GM11168 (cell line): ENCODE data around the gene BACH1.

Source experiments
- in situ Hi-C: fragments of 300-500 bp; cut with MboI; formaldehyde crosslinking; loops from one replicate; pipeline ENCODE4 v1.12.0; 2022; ENCODE audit warnings: low sequenced_read_pairs; ENCODE audit not compliant: unreplicated experiment

The BACH1 gene

GRCh38 chr21:29371464-29371863, 72.7 kb downstream of the BACH1 start:
- in situ Hi-C loops, result loop anchor here (5.0 to 10.0 kb wide), 2 partner anchors 127 to 284 kb away; no protein-coding TSS in a partner anchor

GRCh38 chr21:29372063-29372802, 73.5 kb downstream of the BACH1 start:
- in situ Hi-C loops, result loop anchor here (5.0 to 10.0 kb wide), 2 partner anchors 127 to 285 kb away; no protein-coding TSS in a partner anchor

GRCh38 chr21:29374481-29374880, 75.8 kb downstream of the BACH1 start:
- in situ Hi-C loops, result loop anchor here (5.0 to 10.0 kb wide), 2 partner anchors 130 to 287 kb away; no protein-coding TSS in a partner anchor

- in situ Hi-C loops, result loop anchor here (10.0 kb wide), 1 partner anchor 132 kb away; no protein-coding TSS in a partner anchor
These were observed 77.8 kb downstream of the BACH1 start for GRCh38 chr21:29376556-29376955.

DNA sequence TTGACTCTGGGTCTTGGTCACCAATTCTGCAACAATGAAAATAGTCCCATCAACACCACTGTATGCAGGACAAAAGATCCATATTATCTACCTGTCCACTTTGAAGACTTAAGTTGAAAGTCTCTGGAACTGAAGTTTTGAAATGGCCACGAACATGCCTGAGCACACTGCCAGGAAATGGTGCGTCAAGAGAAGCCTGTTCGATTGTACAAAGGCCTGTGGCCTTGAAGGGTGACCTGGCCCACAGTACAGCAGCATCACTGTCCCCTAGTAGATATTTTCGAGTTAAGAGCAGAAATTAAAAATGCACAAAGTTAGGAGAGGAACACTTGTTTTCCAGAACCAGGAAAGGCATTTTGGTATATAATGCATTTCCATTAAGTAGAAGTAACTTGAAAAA, 78.5 kb downstream of the BACH1 start:
- in situ Hi-C loops, result loop anchor here (10.0 kb wide), 1 partner anchor 132 kb away; no protein-coding TSS in a partner anchor

GRCh38 chr21:29378832-29379231, 80.1 kb downstream of the BACH1 start:
- in situ Hi-C loops, result loop anchor here (10.0 kb wide), 1 partner anchor 134 kb away; no protein-coding TSS in a partner anchor

DNA sequence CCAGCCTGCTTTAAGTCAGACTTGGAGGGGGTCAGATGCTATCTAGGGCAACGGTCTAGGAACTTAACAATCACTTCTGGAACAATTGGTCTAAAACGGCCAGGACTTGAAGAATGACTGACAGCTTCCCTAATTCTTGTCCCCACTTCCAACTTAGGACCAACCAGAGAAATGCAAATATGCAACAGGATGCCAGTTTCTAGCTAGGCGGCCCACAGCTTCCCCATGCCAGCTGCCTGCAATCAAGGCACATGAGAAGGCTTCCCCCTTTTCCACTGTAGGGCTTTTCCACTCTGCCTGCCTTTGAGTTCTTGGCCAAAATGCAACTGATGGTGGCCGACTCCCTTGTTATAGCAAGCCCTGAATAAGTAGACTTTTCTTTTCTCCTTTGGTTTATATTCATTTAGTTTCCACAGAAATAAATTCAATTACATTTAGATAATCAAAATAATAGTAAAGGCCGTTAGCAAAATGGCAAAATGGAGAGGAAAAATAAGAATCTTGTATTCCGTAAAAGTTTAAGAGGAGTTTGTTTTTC, 80.9 kb downstream of the BACH1 start:
- in situ Hi-C loops, result loop anchor here (10.0 kb wide), 1 partner anchor 135 kb away; no protein-coding TSS in a partner anchor

DNA sequence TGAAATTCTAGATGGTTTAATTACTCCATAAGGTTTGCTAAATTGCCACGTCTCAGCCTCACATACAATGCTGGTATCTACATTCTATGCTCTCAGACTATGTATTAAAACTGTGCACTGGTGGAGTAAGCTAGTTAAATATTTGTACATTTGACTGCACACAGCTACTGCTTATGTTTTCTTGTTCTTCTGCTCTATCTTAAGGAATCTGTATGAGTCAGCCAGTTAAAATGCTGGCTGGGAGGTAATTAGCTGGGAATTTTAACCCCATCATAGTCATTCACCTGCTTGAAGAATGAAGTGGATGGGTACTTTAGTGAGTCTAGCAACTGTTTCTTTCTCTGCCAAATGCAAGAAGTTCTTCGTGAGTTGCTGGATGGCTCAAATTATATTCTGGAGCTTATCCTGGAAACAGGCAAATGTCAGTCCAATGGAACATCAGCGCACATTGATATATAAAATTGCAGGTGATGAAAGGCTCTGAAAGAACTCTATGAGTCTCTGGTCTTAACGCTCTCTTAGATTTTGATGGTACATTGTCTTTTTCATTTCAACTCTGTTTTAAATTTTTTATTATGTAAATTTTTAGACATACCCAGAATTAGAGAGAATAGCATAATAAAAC, 83.4 kb downstream of the BACH1 start:
- in situ Hi-C loops, result no loop called here

DNA sequence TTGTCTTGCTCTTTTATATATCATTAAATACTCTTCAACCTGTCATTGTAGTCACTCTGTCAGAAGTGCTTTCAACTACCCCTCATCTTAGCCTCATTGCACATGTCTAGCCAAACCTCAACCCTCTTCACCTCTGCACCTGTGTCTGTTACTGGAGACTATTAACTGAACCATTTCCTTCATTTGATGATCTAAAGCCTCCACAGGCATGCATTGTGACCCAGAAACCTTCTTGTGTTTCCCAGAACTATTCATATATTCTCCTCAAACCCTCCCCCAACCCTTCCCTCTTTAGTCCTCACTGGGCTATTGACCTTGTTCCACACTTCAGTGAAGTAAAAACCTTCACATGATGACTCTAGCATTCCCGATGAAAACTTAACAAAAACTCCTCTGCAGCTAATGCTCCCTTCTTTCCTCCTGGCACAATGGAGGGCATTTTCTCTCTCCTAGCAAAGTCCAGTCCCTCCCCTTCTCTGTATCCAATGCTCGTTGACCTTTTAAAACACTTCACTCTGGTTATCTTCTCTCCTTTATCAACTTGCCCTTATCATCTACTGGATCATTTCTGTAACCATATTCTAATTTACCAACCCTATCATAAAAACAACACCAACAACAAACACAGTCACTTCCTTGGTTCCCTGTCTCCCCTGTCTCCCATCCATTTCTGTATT, 86.1 kb downstream of the BACH1 start:
- in situ Hi-C loops, result no loop called here

GRCh38 chr21:29385934-29386520, 87.3 kb downstream of the BACH1 start:
- in situ Hi-C loops, result no loop called here

- in situ Hi-C loops, result no loop called here
These were observed 88.1 kb downstream of the BACH1 start for GRCh38 chr21:29386803-29387202.

- in situ Hi-C loops, result no loop called here
These were observed 88.9 kb downstream of the BACH1 start for GRCh38 chr21:29387598-29387997.

DNA sequence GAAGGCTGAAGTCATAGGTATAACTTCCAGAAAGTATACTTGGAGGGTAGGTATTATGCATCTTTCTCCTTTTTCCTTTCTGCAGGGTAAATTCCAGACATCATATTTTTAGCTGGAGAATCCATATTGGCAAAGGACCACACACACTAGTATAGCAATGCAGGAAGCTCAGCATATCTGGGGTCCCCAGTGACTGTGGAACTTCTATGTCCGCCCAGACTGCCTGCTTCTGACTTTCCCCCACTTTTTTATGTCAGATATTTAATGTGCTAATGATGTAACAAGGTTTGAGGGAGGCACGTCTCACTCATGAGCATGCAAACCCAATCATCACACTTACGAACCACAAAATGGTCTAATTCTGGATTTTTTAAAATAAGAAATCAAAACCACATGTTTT, 90.4 kb downstream of the BACH1 start:
- in situ Hi-C loops, result no loop called here

- in situ Hi-C loops, result no loop called here
These were observed 92.1 kb downstream of the BACH1 start for GRCh38 chr21:29390778-29391177.

DNA sequence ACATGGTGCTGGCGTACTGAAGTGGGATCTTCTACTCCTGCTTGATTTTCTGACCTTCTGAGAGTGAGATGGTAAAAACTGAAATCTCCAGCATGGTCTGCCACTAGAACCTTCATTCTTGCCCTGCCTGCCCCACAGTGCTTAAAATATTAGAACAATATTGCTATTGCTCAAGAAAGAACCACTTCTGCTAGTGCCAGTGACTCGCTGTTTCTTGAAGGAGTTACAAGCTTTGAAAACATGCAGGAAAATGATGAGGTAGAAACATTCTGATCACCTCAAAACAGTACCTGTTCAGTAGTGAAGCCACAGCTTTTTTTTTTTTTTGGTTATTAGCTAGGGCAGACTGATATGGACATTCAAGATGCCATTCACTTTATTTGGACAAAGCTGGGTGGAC, 95.3 kb downstream of the BACH1 start:
- in situ Hi-C loops, result no loop called here
